Thyroid gland (tissue), 4 donors: ENCODE data around the gene ARL2. TPM values are rescaled to one million over a fixed set of nuclear protein-coding genes. Genes with fewer than 3 reads are reported as not detected.

ENCODE experiments used
- DNase-seq, 2 donors: peaks; one replicate each; pipeline ENCODE4 v3.0.0-alpha.2; 2019
- H3K27ac ChIP-seq, 3 donors: fragments of 200-600 bp; sonication (generic); 1 replicate in 2 of 3; 2 replicates in 1 of 3; pipeline ENCODE4 v1.5.1; 2016 to 2019; ENCODE audit warnings: mild to moderate bottlenecking in 1 of 3, moderate library complexity in 1 of 3
- H3K27me3 ChIP-seq: fragments of 200-600 bp; sonication (generic); one replicate; pipeline ENCODE4 v1.5.1; 2019
- H3K36me3 ChIP-seq, 2 donors: fragments of 200-600 bp; sonication (generic); one replicate each; pipeline ENCODE4 v1.5.1; 2016 to 2019
- H3K4me1 ChIP-seq, 2 donors: fragments of 200-600 bp; sonication (generic); one replicate each; pipeline ENCODE4 v1.5.1; 2017 to 2019
- H3K4me3 ChIP-seq, 3 donors: fragments of 200-600 bp; sonication (generic); replicated peaks in 1 of 3; 1 replicate in 2 of 3; 2 replicates in 1 of 3; pipeline ENCODE4 v1.5.1; 2016; ENCODE audit warnings: mild to moderate bottlenecking in 1 of 3
- H3K9me3 ChIP-seq: fragments of 200-600 bp; sonication (generic); one replicate; pipeline ENCODE4 v1.5.1; 2017
- CTCF ChIP-seq, 6 experiments: fragments of 200-600 bp in 3 of 6; fragments of 450-650 bp in 3 of 6; sonication (generic) in 3 of 6; IDR thresholded peaks; one replicate each; pipeline ENCODE4 v1.5.1; 2016 to 2019; ENCODE audit warnings: antibody characterized with exemption in 6 of 6, mild to moderate bottlenecking in 2 of 6, inconsistent platforms in 1 of 6, moderate library complexity in 1 of 6
- POLR2A ChIP-seq, 2 donors: fragments of 450-650 bp; IDR thresholded peaks; one replicate each; pipeline ENCODE4 v1.6.1; 2017; ENCODE audit warnings: antibody characterized with exemption in 2 of 2, mild to moderate bottlenecking in 2 of 2, moderate library complexity in 1 of 2
- WGBS, 2 donors: methylation state at CpG; one replicate each; pipeline ENCODE4 v1.1.5; 2017; 5-methylcytosine and 5-hydroxymethylcytosine counted together
- intact Hi-C: fragments of 100-400 bp; cut with DNase I; formaldehyde crosslinking; loops from one replicate; pipeline ENCODE4 v1.15.1; 2023
- microRNA-seq: library from miRNA; unstranded; fragments of <30 nt; microRNA quantifications from one replicate; pipeline ENCODE4, GENCODE V29; 2016
- small RNA-seq: library from RNA; depleted of rRNA; stranded (forward); fragments of <200 nt; gene quantifications from one replicate; pipeline ENCODE3, GENCODE V24; 2016
- total RNA-seq, 4 donors: library from RNA; depleted of rRNA; stranded (reverse); fragments of >200 nt; gene quantifications; one replicate each; pipeline ENCODE4 v1.2.3, GENCODE V29; 2016

Gene ARL2
- total RNA-seq, 4 donors from 2014 or later: 76.6 to 166 (median 119) TPM

GRCh38 chr11:65069217-65069616 is 55.3 kb downstream of the ARL2 start:
- Histone ChIP-seq H3K4me1 (no peaks in the 10 kb centered on the region), H3K9me3 (no peaks in the 10 kb centered on the region), H3K27ac (no peak overlapping the region), H3K27me3 (no peaks in the 10 kb centered on the region), H3K36me3 (no peaks in the 10 kb centered on the region), H3K4me3 (no peak overlapping the region)
- 46 to 59% methylated on average over 9 of the region's 9 CpGs for WGBS, 2 donors
- intact Hi-C loops: no loop called here
- no peak for DNase-seq
- no peak for TF ChIP-seq CTCF (IDR thresholded peaks at IDR 0.05)
- no peak for TF ChIP-seq POLR2A (IDR thresholded peaks at IDR 0.05)

Small RNA genes within 50 kb of the gene (microRNA-seq; reads per million reads assigned to microRNA genes)
- gene MIR6879: not detected

Small RNA genes within 50 kb of the gene (small RNA-seq; reads per million reads assigned to genes)
- not detected for gene MIR6879
- not detected for gene SNX15

Other genes with a start within 250 kb of the ARL2 start
- gene SF1, start 235.6 kb upstream of the ARL2 start, total RNA-seq: 100 to 1,000 TPM; 171 to 419 (median 297) TPM
- gene MAP4K2, start 210.9 kb upstream of the ARL2 start, total RNA-seq: 10 to 100 TPM; 35.5 to 77.8 (median 37.5) TPM
- gene MEN1, start 203.6 kb upstream of the ARL2 start, total RNA-seq: 10 to 100 TPM; 23.5 to 31.5 (median 25.1) TPM
- 10 to 100 TPM in 2 of 4 donors, 1 to 10 TPM in 2; 7.8 to 13.9 (median 10.2) TPM for gene CDC42BPG, start 169.5 kb upstream of the ARL2 start, total RNA-seq
- gene EHD1, start 135.5 kb upstream of the ARL2 start, total RNA-seq: 10 to 100 TPM; 53.5 to 90.7 (median 67.4) TPM
- gene ATG2A, start 97.0 kb upstream of the ARL2 start, total RNA-seq: 10 to 100 TPM; 19.5 to 43.1 (median 36.7) TPM
- 10 to 100 TPM; 14.8 to 30.1 (median 21.7) TPM for gene PPP2R5B, start 89.5 kb upstream of the ARL2 start, total RNA-seq
- under 1 TPM in 1 of 4 donors, not detected in 3; 0.94 TPM for gene GPHA2, start 78.3 kb upstream of the ARL2 start, total RNA-seq
- gene MAJIN, start 42.1 kb upstream of the ARL2 start, total RNA-seq: under 1 TPM in 1 of 4 donors, not detected in 3; 0.27 TPM
- gene BATF2, start 17.2 kb upstream of the ARL2 start, total RNA-seq: 1 to 10 TPM; 1.2 to 9.1 (median 2.3) TPM
- gene SNX15, start 13.3 kb downstream of the ARL2 start, total RNA-seq: 10 to 100 TPM; 11.6 to 36.4 (median 19.2) TPM
- 10 to 100 TPM in 1 of 4 donors, 1 to 10 TPM in 3; 2.1 to 13.1 (median 6.0) TPM for gene SAC3D1, start 27.1 kb downstream of the ARL2 start, total RNA-seq
- 10 to 100 TPM in 1 of 4 donors, 1 to 10 TPM in 3; 5.6 to 21.5 (median 6.8) TPM for gene NAALADL1, start 44.4 kb downstream of the ARL2 start, total RNA-seq
- gene CDCA5, start 69.9 kb downstream of the ARL2 start, total RNA-seq: 1 to 10 TPM in 1 of 4 donors, under 1 TPM in 2, not detected in 1; 0.71 to 1.8 (median 0.81) TPM
- gene ZFPL1, start 70.1 kb downstream of the ARL2 start, total RNA-seq: 10 to 100 TPM; 28.3 to 74.4 (median 49.3) TPM
- 100 to 1,000 TPM; 222 to 608 (median 469) TPM for gene VPS51, start 82.1 kb downstream of the ARL2 start, total RNA-seq
- gene TM7SF2, start 97.7 kb downstream of the ARL2 start, total RNA-seq: 10 to 100 TPM; 20.0 to 99.4 (median 53.5) TPM
- gene ZNHIT2, start 103.5 kb downstream of the ARL2 start, total RNA-seq: 10 to 100 TPM; 17.3 to 38.5 (median 25.9) TPM
- gene FAU, start 108.0 kb downstream of the ARL2 start, total RNA-seq: 1,000 to 10,000 TPM in 1 of 4 donors, 100 to 1,000 TPM in 3; 524 to 2,189 (median 600) TPM
- gene MRPL49, start 108.2 kb downstream of the ARL2 start, total RNA-seq: 100 to 1,000 TPM in 2 of 4 donors, 10 to 100 TPM in 2; 70.9 to 112 (median 91.6) TPM
- 100 to 1,000 TPM in 1 of 4 donors, 10 to 100 TPM in 3; 28.8 to 103 (median 69.7) TPM for gene SYVN1, start 120.4 kb downstream of the ARL2 start, total RNA-seq
- not detected for gene SPDYC, start 156.1 kb downstream of the ARL2 start, total RNA-seq
- gene CAPN1, start 167.8 kb downstream of the ARL2 start, total RNA-seq: 100 to 1,000 TPM; 265 to 519 (median 340) TPM
- 10 to 100 TPM in 2 of 4 donors, 1 to 10 TPM in 2; 7.6 to 11.3 (median 10.4) TPM for gene POLA2, start 247.8 kb downstream of the ARL2 start, total RNA-seq